ENCODE data around the gene TENM4. TPM values are rescaled to one million over a fixed set of nuclear protein-coding genes. Genes with fewer than 3 reads are reported as not detected.

TENM4 gene
- total RNA-seq, 4 donors from 2014 or later: 5.5 to 12.3 (median 8.9) TPM

- no peak overlapping the region for H3K27ac ChIP-seq
- H3K36me3 ChIP-seq: no peaks in the 10 kb centered on the region
- no peaks in the 10 kb centered on the region for H3K9me3 ChIP-seq
- ATAC-seq: no peak
- no peaks in the 10 kb centered on the region for H3K4me1 ChIP-seq
- WGBS, 2 donors (ENCODE audit: low coverage in 1 of 2): 20 to 50% methylated on average over 1 to 2 of the region's 4 CpGs
- H3K27me3 ChIP-seq: no peaks in the 10 kb centered on the region
- TF ChIP-seq EP300 (IDR thresholded peaks at IDR 0.05): no peak
- TF ChIP-seq CTCF (IDR thresholded peaks at IDR 0.05): no peak
- no peak for TF ChIP-seq POLR2A (IDR thresholded peaks at IDR 0.05)
- TF ChIP-seq POLR2AphosphoS5 (IDR thresholded peaks at IDR 0.05): no peak
- no peak overlapping the region for H3K4me3 ChIP-seq
Measured at GRCh38 chr11:79485694-79486093, 44.9 kb upstream of the TENM4 start.

GRCh38 chr11:79484872-79485271 lies 44.0 kb upstream of the TENM4 start:
- H3K4me1 ChIP-seq: no peaks in the 10 kb centered on the region
- H3K4me3 ChIP-seq: no peak overlapping the region
- no peaks in the 10 kb centered on the region for H3K9me3 ChIP-seq
- no peaks in the 10 kb centered on the region for H3K27me3 ChIP-seq
- no peaks in the 10 kb centered on the region for H3K36me3 ChIP-seq
- H3K27ac ChIP-seq: no peak overlapping the region
- TF ChIP-seq EP300 (IDR thresholded peaks at IDR 0.05) (no peak), POLR2AphosphoS5 (IDR thresholded peaks at IDR 0.05) (no peak), CTCF (IDR thresholded peaks at IDR 0.05) (no peak), POLR2A (IDR thresholded peaks at IDR 0.05) (no peak)
- ATAC-seq: no peak

- 50 to 77% methylated on average over 3 of the region's 3 CpGs for WGBS, 2 donors (ENCODE audit: low coverage in 1 of 2)
Measured at GRCh38 chr11:79482800-79483199, 42.0 kb upstream of the TENM4 start.

GRCh38 chr11:79481795-79482194 lies 41.0 kb upstream of the TENM4 start:
- ATAC-seq: no peak
- 66 to 86% methylated on average over 2 of the region's 3 CpGs for WGBS, 2 donors (ENCODE audit: low coverage in 1 of 2)
- Histone ChIP-seq H3K4me3 (no peak overlapping the region), H3K27me3 (no peaks in the 10 kb centered on the region), H3K27ac (no peak overlapping the region), H3K4me1 (no peaks in the 10 kb centered on the region), H3K9me3 (no peaks in the 10 kb centered on the region), H3K36me3 (no peaks in the 10 kb centered on the region)
- TF ChIP-seq CTCF (IDR thresholded peaks at IDR 0.05): no peak
- no peak for TF ChIP-seq POLR2AphosphoS5 (IDR thresholded peaks at IDR 0.05)
- no peak for TF ChIP-seq EP300 (IDR thresholded peaks at IDR 0.05)
- TF ChIP-seq POLR2A (IDR thresholded peaks at IDR 0.05): no peak

More at GRCh38 chr11:79482800-79483199, 42.0 kb upstream of the TENM4 start:
- no peaks in the 10 kb centered on the region for H3K4me1 ChIP-seq
- no peak for ATAC-seq
- no peaks in the 10 kb centered on the region for H3K27me3 ChIP-seq
- H3K36me3 ChIP-seq: no peaks in the 10 kb centered on the region
- no peak for TF ChIP-seq CTCF (IDR thresholded peaks at IDR 0.05)
- TF ChIP-seq EP300 (IDR thresholded peaks at IDR 0.05): no peak
- TF ChIP-seq POLR2A (IDR thresholded peaks at IDR 0.05): no peak
- no peak for TF ChIP-seq POLR2AphosphoS5 (IDR thresholded peaks at IDR 0.05)
- H3K4me3 ChIP-seq: no peak overlapping the region
- no peak overlapping the region for H3K27ac ChIP-seq
- no peaks in the 10 kb centered on the region for H3K9me3 ChIP-seq

- WGBS, 2 donors (ENCODE audit: low coverage in 1 of 2): 91 to 98% methylated on average over 4 of the region's 4 CpGs
- Histone ChIP-seq H3K9me3 (no peaks in the 10 kb centered on the region), H3K4me1 (no peaks in the 10 kb centered on the region), H3K27me3 (no peaks in the 10 kb centered on the region), H3K36me3 (no peaks in the 10 kb centered on the region), H3K4me3 (no peak overlapping the region), H3K27ac (no peak overlapping the region)
- no peak for ATAC-seq
- TF ChIP-seq EP300 (IDR thresholded peaks at IDR 0.05) (no peak), POLR2AphosphoS5 (IDR thresholded peaks at IDR 0.05) (no peak), POLR2A (IDR thresholded peaks at IDR 0.05) (no peak), CTCF (IDR thresholded peaks at IDR 0.05) (no peak)
Measured at GRCh38 chr11:79480864-79481263, 40.0 kb upstream of the TENM4 start.
